Measurements from ENCODE around the gene EDC4. TPM values are rescaled to one million over a fixed set of nuclear protein-coding genes. Genes with fewer than 3 reads are reported as not detected.
A peak's percentile ranks its signal among the peaks of the same experiment; 100 is the strongest.

EDC4 gene
- total and polyA plus RNA-seq, 9 of the 15 experiments (the other 6 are each of a cell fraction or from before 2014, with no cell fraction given), result 1.1 to 131 (median 74.0) TPM

DNA sequence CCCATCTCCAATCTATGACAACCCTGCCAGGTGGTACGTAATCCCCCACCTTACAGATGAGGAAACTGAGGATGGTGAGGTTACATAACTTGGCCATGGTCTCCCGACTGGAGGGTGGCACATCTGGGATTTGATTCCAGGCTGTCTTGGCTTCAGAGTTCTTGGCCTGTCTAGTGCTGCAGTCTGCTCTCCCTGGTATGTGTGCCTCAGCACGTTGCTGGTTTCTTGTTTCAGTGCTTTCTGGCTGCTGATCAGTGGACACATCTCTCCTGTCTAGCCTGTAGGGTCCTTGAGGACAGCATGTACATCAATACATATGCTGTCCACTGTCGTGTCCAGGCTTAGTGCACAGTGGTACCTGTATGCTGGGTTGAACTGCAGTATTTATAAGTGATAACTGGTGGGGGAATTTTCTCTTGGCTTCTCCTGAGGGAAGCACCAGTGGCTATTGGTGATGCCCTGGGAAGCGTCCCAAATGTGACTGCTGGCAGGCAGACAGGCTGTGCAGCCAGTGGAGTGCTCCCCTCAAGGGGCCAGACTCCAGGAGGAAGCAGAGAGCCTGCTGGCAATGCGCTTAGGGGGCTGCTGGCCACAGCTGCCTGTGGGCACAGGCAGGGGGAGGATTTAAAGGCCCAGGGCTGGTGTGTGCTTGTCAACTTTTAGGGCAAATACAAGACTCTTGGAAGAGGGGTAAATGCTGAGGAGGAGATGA lies 44.4 kb downstream of the EDC4 start:
- H3K4me2 ChIP-seq (ENCODE audit: insufficient read depth, low read length), result peak overlapping the region; percentile 3; the same call in 1 of the 2 replicates
- WGBS (ENCODE audit: insufficient coverage, low coverage, missing lambda C conversion rate), result 57% methylated on average over 6 of the region's 6 CpGs
- H3K36me3 ChIP-seq (ENCODE audit: control insufficient read depth, insufficient read depth, low read length), result no peaks in the 10 kb centered on the region
- peak overlapping the region; percentile 56; the same call in 2 of the 3 replicates for H3K27ac ChIP-seq (ENCODE audit: extremely low read depth, low read depth, low read length)
- no peak overlapping the region for H3K4me3 ChIP-seq
- no TSS peak for BruUV-seq (replicated peaks)
- peaks cover 15 to 25% of the 10 kb centered on the region in 2 experiments for H3K4me1 ChIP-seq (replicated peaks in 1 of 2; ENCODE audit: control insufficient read depth in 2 of 2, insufficient read depth in 2 of 2, low read length in 2 of 2)
- intact Hi-C loops (cut with micrococcal nuclease) (no loop called here), in situ Hi-C loops (cut with MboI) (no loop called here)
- DNase-seq (ENCODE audit: extremely low read depth in 1 of 4, low spot score in 3 of 4) (no peak), ATAC-seq (no peak; the same call in 2 of the 3 replicates), FAIRE-seq (no peak)
- H3K9me3 ChIP-seq (replicated peaks; ENCODE audit: control insufficient read depth, insufficient read depth, low read depth, low read length), result no peaks in the 10 kb centered on the region
- no peaks in the 10 kb centered on the region for H3K27me3 ChIP-seq (ENCODE audit: control insufficient read depth in 2 of 2, insufficient read depth in 2 of 2, low read length in 2 of 2)
- H2AFZ ChIP-seq (ENCODE audit: low read depth, low read length), result no peak overlapping the region; the same call in 1 of the 2 replicates
- POLR2A ChIA-PET, result interaction anchor here (0.8 to 1.3 kb wide), 3 partner anchors 13 to 27 kb away, joined by 3 to 8 read pairs (median 4); no protein-coding TSS in a partner anchor
- H3K9me1 ChIP-seq (ENCODE audit: control insufficient read depth, insufficient read depth, low read length), result peaks cover 6% of the 10 kb centered on the region
- peaks cover 18% of the 10 kb centered on the region for H4K20me1 ChIP-seq (replicated peaks; ENCODE audit: control insufficient read depth, insufficient read depth, low read length)
- peak overlapping the region; percentile 18 to 23; a peak in 1 of 4 replicates for H3K9ac ChIP-seq (ENCODE audit: insufficient read depth in 1 of 2, low read depth in 2 of 2, low read length in 2 of 2)
- CTCF ChIA-PET (ENCODE audit: low intra/inter-chr PET ratio), result interaction anchor here (0.7 kb wide), 1 partner anchor 34 kb away, joined by 4 read pairs; no protein-coding TSS in a partner anchor
- H3K79me2 ChIP-seq (ENCODE audit: control insufficient read depth, insufficient read depth, low read length), result no peaks in the 10 kb centered on the region
- TF ChIP-seq, protein P1, sequence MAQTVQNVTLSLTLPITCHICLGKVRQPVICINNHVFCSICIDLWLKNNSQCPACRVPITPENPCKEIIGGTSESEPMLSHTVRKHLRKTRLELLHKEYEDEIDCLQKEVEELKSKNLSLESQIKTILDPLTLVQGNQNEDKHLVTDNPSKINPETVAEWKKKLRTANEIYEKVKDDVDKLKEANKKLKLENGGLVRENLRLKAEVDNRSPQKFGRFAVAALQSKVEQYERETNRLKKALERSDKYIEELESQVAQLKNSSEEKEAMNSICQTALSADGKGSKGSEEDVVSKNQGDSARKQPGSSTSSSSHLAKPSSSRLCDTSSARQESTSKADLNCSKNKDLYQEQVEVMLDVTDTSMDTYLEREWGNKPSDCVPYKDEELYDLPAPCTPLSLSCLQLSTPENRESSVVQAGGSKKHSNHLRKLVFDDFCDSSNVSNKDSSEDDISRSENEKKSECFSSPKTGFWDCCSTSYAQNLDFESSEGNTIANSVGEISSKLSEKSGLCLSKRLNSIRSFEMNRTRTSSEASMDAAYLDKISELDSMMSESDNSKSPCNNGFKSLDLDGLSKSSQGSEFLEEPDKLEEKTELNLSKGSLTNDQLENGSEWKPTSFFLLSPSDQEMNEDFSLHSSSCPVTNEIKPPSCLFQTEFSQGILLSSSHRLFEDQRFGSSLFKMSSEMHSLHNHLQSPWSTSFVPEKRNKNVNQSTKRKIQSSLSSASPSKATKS (CRISPR knock-in tag; IDR thresholded peaks at IDR 0.05), result no peak
- TF ChIP-seq, protein P2, sequence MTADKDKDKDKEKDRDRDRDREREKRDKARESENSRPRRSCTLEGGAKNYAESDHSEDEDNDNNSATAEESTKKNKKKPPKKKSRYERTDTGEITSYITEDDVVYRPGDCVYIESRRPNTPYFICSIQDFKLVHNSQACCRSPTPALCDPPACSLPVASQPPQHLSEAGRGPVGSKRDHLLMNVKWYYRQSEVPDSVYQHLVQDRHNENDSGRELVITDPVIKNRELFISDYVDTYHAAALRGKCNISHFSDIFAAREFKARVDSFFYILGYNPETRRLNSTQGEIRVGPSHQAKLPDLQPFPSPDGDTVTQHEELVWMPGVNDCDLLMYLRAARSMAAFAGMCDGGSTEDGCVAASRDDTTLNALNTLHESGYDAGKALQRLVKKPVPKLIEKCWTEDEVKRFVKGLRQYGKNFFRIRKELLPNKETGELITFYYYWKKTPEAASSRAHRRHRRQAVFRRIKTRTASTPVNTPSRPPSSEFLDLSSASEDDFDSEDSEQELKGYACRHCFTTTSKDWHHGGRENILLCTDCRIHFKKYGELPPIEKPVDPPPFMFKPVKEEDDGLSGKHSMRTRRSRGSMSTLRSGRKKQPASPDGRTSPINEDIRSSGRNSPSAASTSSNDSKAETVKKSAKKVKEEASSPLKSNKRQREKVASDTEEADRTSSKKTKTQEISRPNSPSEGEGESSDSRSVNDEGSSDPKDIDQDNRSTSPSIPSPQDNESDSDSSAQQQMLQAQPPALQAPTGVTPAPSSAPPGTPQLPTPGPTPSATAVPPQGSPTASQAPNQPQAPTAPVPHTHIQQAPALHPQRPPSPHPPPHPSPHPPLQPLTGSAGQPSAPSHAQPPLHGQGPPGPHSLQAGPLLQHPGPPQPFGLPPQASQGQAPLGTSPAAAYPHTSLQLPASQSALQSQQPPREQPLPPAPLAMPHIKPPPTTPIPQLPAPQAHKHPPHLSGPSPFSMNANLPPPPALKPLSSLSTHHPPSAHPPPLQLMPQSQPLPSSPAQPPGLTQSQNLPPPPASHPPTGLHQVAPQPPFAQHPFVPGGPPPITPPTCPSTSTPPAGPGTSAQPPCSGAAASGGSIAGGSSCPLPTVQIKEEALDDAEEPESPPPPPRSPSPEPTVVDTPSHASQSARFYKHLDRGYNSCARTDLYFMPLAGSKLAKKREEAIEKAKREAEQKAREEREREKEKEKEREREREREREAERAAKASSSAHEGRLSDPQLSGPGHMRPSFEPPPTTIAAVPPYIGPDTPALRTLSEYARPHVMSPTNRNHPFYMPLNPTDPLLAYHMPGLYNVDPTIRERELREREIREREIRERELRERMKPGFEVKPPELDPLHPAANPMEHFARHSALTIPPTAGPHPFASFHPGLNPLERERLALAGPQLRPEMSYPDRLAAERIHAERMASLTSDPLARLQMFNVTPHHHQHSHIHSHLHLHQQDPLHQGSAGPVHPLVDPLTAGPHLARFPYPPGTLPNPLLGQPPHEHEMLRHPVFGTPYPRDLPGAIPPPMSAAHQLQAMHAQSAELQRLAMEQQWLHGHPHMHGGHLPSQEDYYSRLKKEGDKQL (CRISPR knock-in tag; IDR thresholded peaks at IDR 0.05; ENCODE audit: borderline replicate concordance), result no peak
- TF ChIP-seq, protein P3, sequence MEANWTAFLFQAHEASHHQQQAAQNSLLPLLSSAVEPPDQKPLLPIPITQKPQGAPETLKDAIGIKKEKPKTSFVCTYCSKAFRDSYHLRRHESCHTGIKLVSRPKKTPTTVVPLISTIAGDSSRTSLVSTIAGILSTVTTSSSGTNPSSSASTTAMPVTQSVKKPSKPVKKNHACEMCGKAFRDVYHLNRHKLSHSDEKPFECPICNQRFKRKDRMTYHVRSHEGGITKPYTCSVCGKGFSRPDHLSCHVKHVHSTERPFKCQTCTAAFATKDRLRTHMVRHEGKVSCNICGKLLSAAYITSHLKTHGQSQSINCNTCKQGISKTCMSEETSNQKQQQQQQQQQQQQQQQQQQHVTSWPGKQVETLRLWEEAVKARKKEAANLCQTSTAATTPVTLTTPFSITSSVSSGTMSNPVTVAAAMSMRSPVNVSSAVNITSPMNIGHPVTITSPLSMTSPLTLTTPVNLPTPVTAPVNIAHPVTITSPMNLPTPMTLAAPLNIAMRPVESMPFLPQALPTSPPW (CRISPR knock-in tag; IDR thresholded peaks at IDR 0.05), result 0 out of 2 replicates have a peak, but pooled peaks have one; percentile 17
- 0 out of 2 replicates have a peak, but pooled peaks have one; percentile 19 for TF ChIP-seq ZBTB1 (CRISPR knock-in tag; IDR thresholded peaks at IDR 0.05; ENCODE audit: borderline replicate concordance, low read depth)
- TF ChIP-seq, protein P4, sequence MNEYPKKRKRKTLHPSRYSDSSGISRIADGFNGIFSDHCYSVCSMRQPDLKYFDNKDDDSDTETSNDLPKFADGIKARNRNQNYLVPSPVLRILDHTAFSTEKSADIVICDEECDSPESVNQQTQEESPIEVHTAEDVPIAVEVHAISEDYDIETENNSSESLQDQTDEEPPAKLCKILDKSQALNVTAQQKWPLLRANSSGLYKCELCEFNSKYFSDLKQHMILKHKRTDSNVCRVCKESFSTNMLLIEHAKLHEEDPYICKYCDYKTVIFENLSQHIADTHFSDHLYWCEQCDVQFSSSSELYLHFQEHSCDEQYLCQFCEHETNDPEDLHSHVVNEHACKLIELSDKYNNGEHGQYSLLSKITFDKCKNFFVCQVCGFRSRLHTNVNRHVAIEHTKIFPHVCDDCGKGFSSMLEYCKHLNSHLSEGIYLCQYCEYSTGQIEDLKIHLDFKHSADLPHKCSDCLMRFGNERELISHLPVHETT (CRISPR knock-in tag; conservative IDR thresholded peaks at IDR 0.05 in 1 of 2, IDR thresholded peaks at IDR 0.05 in 1 of 2), result 0 out of 4 replicates have a peak, but pooled peaks of 1 of the 2 experiments have one; percentile 40
